Activated T-cell treated with anti-CD3 and anti-CD28 coated beads for 24 hours (primary cell): Measurements from ENCODE around the gene GATA3.

Experiments
- DNase-seq: peaks from one replicate; pipeline ENCODE4 v3.0.0-alpha.2; 2020; ENCODE audit warnings: low read depth

The GATA3 gene

GRCh38 chr10:8100366-8100765 is 45.9 kb downstream of the GATA3 start:
- DNase-seq = no peak

- no peak for DNase-seq
Observed at GRCh38 chr10:8102708-8103401, 48.4 kb downstream of the GATA3 start.

- no peak for DNase-seq
Observed at GRCh38 chr10:8103543-8103942, 49.1 kb downstream of the GATA3 start.

- DNase-seq = no peak
Observed at GRCh38 chr10:8104005-8104404, 49.5 kb downstream of the GATA3 start.

GRCh38 chr10:8104721-8105120 is 50.2 kb downstream of the GATA3 start:
- no peak for DNase-seq

- DNase-seq = no peak
Observed at GRCh38 chr10:8105932-8106331, 51.4 kb downstream of the GATA3 start.

GRCh38 chr10:8112230-8112905 is 57.9 kb downstream of the GATA3 start:
- no peak for DNase-seq

- no peak for DNase-seq
Observed at GRCh38 chr10:8112942-8113442, 58.5 kb downstream of the GATA3 start.

- DNase-seq = no peak
Observed at GRCh38 chr10:8113616-8114015, 59.1 kb downstream of the GATA3 start.

GRCh38 chr10:8114741-8115617 is 60.5 kb downstream of the GATA3 start:
- DNase-seq = no peak

GRCh38 chr10:8115618-8115980 is 61.1 kb downstream of the GATA3 start:
- DNase-seq = no peak

- no peak for DNase-seq
Observed at GRCh38 chr10:8116474-8116873, 62.0 kb downstream of the GATA3 start.

- DNase-seq = no peak
Observed at GRCh38 chr10:8116926-8117493, 62.5 kb downstream of the GATA3 start.

- no peak for DNase-seq
Observed at GRCh38 chr10:8121201-8121890, 66.9 kb downstream of the GATA3 start.

GRCh38 chr10:8122611-8123369 is 68.3 kb downstream of the GATA3 start:
- DNase-seq = no peak

- DNase-seq = no peak
Observed at GRCh38 chr10:8124436-8124835, 69.9 kb downstream of the GATA3 start.
